Uterus (tissue), 2 donors: ENCODE results near the gene RNF34.

ENCODE experiments used
- POLR2A ChIP-seq, 2 donors: fragments of 450-650 bp; IDR thresholded peaks; one replicate each; pipeline ENCODE4 v1.6.1; 2016; ENCODE audit warnings: antibody characterized with exemption in 2 of 2, mild to moderate bottlenecking in 1 of 2, moderate library complexity in 1 of 2
- TF ChIP-seq, protein P1 (sequence below), 4 experiments: fragments of 200-600 bp in 2 of 4; fragments of 450-650 bp in 2 of 4; sonication (generic) in 2 of 4; IDR thresholded peaks; one replicate each; pipeline ENCODE4 v1.5.1; 2016 to 2019; ENCODE audit warnings: antibody characterized with exemption in 4 of 4, mild to moderate bottlenecking in 2 of 4, moderate library complexity in 1 of 4

DNA sequence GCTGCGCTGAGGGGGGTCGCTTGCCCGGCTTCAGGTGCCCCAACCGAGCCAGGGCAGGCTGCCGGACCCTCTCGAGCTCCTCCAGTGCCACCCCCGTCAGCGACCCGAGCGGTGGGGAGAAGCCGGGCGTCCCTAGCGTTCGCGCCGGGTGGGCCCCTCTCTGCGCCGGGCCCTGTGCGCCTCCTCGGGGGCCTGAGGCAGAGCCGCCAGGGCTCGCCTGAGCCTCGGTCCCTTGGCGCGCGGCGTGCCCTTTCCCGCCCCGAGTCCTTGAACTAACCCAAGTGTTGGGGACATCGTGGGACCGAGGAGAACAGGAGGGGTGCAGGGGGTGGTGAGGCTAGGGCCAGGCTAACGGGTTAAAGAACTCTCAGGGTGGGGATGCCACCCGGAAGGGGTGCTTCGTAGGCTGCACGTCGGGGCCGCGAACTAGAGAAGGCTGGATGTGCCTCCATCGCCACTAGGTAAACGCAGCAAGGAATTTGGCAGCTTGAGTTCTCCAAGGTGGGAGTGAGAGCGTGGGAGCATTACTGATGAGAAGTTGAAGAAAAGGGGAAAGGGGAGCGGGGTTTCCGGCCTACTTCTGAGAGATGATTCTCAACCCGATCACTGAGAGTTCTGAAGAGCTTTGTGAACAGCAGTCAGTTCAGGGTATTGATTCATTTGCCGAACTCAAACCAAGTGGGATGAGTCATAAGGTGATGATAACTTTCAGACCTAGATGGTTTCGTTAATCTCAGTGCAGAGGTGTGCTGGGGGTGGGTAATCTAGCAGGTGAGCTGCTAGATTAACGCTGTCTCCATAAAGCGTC is 618 bp downstream of the RNF34 start:
- no peak for TF ChIP-seq POLR2A (IDR thresholded peaks at IDR 0.05)
- TF ChIP-seq, protein P1, sequence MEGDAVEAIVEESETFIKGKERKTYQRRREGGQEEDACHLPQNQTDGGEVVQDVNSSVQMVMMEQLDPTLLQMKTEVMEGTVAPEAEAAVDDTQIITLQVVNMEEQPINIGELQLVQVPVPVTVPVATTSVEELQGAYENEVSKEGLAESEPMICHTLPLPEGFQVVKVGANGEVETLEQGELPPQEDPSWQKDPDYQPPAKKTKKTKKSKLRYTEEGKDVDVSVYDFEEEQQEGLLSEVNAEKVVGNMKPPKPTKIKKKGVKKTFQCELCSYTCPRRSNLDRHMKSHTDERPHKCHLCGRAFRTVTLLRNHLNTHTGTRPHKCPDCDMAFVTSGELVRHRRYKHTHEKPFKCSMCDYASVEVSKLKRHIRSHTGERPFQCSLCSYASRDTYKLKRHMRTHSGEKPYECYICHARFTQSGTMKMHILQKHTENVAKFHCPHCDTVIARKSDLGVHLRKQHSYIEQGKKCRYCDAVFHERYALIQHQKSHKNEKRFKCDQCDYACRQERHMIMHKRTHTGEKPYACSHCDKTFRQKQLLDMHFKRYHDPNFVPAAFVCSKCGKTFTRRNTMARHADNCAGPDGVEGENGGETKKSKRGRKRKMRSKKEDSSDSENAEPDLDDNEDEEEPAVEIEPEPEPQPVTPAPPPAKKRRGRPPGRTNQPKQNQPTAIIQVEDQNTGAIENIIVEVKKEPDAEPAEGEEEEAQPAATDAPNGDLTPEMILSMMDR (IDR thresholded peaks at IDR 0.05) = peak in 1 of 4 experiments; percentile 8
